GM12878 (cell line): ENCODE results near the gene AP4S1. TPM values are rescaled to one million over a fixed set of nuclear protein-coding genes. Genes with fewer than 3 reads are reported as not detected.

ENCODE experiments used
- ATAC-seq: fragments of 200-7000 bp; cut with Tn5 transposase; 3 replicates; pipeline ENCODE4 v1.9.1; 2020; ENCODE audit warnings: mild to moderate bottlenecking, moderate library complexity
- BruUV-seq: library from RNA; stranded (reverse); fragments of 400-500 nt; replicated peaks from 2 replicates; lab custom pipeline; 2021; lab: Mats Ljungman, UMichigan
- CTCF ChIA-PET: fragments of 300-600 bp; sonication (Branson Sonifier 250); formaldehyde crosslinking; extraction: SDS; loops from one replicate; lab custom pipeline; 2021; ENCODE audit warnings: inconsistent platforms; lab: Yijun Ruan, JAX
- POLR2A ChIA-PET: fragments of 350-600 bp; formaldehyde crosslinking; extraction: SDS; loops from one replicate; lab custom pipeline; 2021; ENCODE audit warnings: inconsistent platforms; lab: Charles Lee
- RAD21 ChIA-PET: fragments of 300-600 bp; sonication (Branson Sonifier 250); formaldehyde crosslinking; loops from one replicate; lab custom pipeline; 2023; ENCODE audit warnings: antibody characterized with exemption; ENCODE audit not compliant: unreplicated experiment; lab: Charles Lee
- SMC1A ChIA-PET: fragments of 300-600 bp; sonication (Branson Sonifier 250); formaldehyde crosslinking; loops from one replicate; lab custom pipeline; 2023; ENCODE audit not compliant: unreplicated experiment, uncharacterized antibody; lab: Charles Lee
- DNase-seq: peaks from one replicate; pipeline ENCODE4 v3.0.0-alpha.2; 2011; ENCODE audit warnings: low read depth, low spot score
- FAIRE-seq: peaks from 3 replicates; lab custom pipeline; 2011; peaks lifted over from hg19 to GRCh38; lab: Jason Lieb, UNC
- H2AFZ ChIP-seq: 2 replicates; pipeline ENCODE4 v1.6.0; 2011; ENCODE audit warnings: low read depth, low read length, control low read depth; ENCODE audit not compliant: control insufficient read depth
- H3K27ac ChIP-seq: 2 replicates; pipeline ENCODE4 v1.5.1; 2011; ENCODE audit warnings: control low read depth; ENCODE audit not compliant: control insufficient read depth, insufficient read depth
- H3K27me3 ChIP-seq, 2 experiments: replicated peaks in 1 of 2; 2 replicates each; pipeline versions ENCODE4 v1.6.0 to v1.6.1; 2011; ENCODE audit warnings: low read length in 1 of 2; ENCODE audit not compliant: control insufficient read depth in 2 of 2, insufficient read depth in 2 of 2
- H3K36me3 ChIP-seq, 2 experiments: 2 replicates each; pipeline ENCODE4 v1.5.1; 2011; ENCODE audit warnings: low read length in 1 of 2; ENCODE audit not compliant: control insufficient read depth in 2 of 2, insufficient read depth in 2 of 2
- H3K4me1 ChIP-seq: 2 replicates; pipeline ENCODE4 v1.6.1; 2011; ENCODE audit warnings: mild to moderate bottlenecking, low read length, moderate library complexity, mixed read lengths; ENCODE audit not compliant: control insufficient read depth, insufficient read depth
- H3K4me2 ChIP-seq: 2 replicates; pipeline ENCODE4 v1.6.0; 2011; ENCODE audit warnings: control low read depth; ENCODE audit not compliant: control insufficient read depth, insufficient read depth
- H3K4me3 ChIP-seq: fragments of 200-600 bp; sonication (generic); 2 replicates; pipeline ENCODE4 v1.5.1; 2016
- H3K79me2 ChIP-seq: 2 replicates; pipeline ENCODE4 v1.6.0; 2011; ENCODE audit warnings: low read length; ENCODE audit not compliant: control insufficient read depth, insufficient read depth
- H3K9ac ChIP-seq: 2 replicates; pipeline ENCODE4 v1.8.0; 2011; ENCODE audit warnings: low read length, control low read depth, mixed read lengths; ENCODE audit not compliant: control insufficient read depth, insufficient read depth
- H3K9me3 ChIP-seq: replicated peaks from 3 replicates; pipeline ENCODE4 v1.5.1; 2011; ENCODE audit warnings: mild to moderate bottlenecking, low read length; ENCODE audit not compliant: control insufficient read depth, insufficient read depth
- H4K20me1 ChIP-seq: 2 replicates; pipeline ENCODE4 v1.6.0; 2011; ENCODE audit not compliant: control insufficient read depth, insufficient read depth
- BHLHE40 ChIP-seq, 2 experiments: fragments of 450-650 bp in 1 of 2; IDR thresholded peaks; 2 replicates each; pipeline ENCODE4 v1.6.1; 2011 to 2017; ENCODE audit warnings: low read depth in 2 of 2, borderline replicate concordance in 1 of 2, improper control_type of control experiment in 1 of 2, low read length in 1 of 2, mild to moderate bottlenecking in 1 of 2
- CEBPB ChIP-seq, 2 experiments: fragments of 150-350 bp in 1 of 2; IDR thresholded peaks; 2 replicates each; pipeline ENCODE4 v1.6.1; 2012 to 2014; ENCODE audit warnings: low read depth in 2 of 2, low read length in 2 of 2, borderline replicate concordance in 1 of 2, inconsistent platforms in 1 of 2
- CHD4 ChIP-seq: fragments of 200-600 bp; sonication (generic); IDR thresholded peaks from 2 replicates; pipeline ENCODE4 v1.6.1; 2016; ENCODE audit warnings: mild to moderate bottlenecking
- HCFC1 ChIP-seq: fragments of 150-350 bp; IDR thresholded peaks from 2 replicates; pipeline ENCODE4 v1.6.1; 2014; ENCODE audit warnings: low read length
- IRF3 ChIP-seq: fragments of 450-650 bp; IDR thresholded peaks from 2 replicates; pipeline ENCODE4 v1.6.1; 2014; ENCODE audit warnings: mild to moderate bottlenecking
- MYC ChIP-seq: IDR thresholded peaks from 2 replicates; pipeline ENCODE4 v1.6.1; 2011; ENCODE audit warnings: mild to moderate bottlenecking, low read length, moderate library complexity, inconsistent platforms; ENCODE audit not compliant: insufficient read depth, insufficient replicate concordance, insufficient read length, severe bottlenecking
- PML ChIP-seq: IDR thresholded peaks from 2 replicates; pipeline ENCODE4 v1.6.1; 2012; ENCODE audit warnings: low read length, inconsistent platforms
- SKIL ChIP-seq: fragments of 450-650 bp; IDR thresholded peaks from 2 replicates; pipeline ENCODE4 v1.6.1; 2017; ENCODE audit warnings: mild to moderate bottlenecking, low read depth, inconsistent platforms; ENCODE audit not compliant: poor library complexity, severe bottlenecking
- WGBS: methylation state at CpG from one replicate; pipeline ENCODE4 v1.1.6; 2016; ENCODE audit warnings: low lambda C conversion rate; ENCODE audit not compliant: insufficient replicate concordance, insufficient coverage; ENCODE audit errors: missing lambda C conversion rate; 5-methylcytosine and 5-hydroxymethylcytosine counted together
- in situ Hi-C: fragments of 300-500 bp; cut with MboI; formaldehyde crosslinking; loops from 9 replicates; pipeline ENCODE4 v1.14.3; 2018; ENCODE audit warnings: mixed read lengths
- intact Hi-C: fragments of 100-400 bp; cut with micrococcal nuclease; formaldehyde crosslinking; loops from one replicate; pipeline ENCODE4 v1.14.2; 2022; ENCODE audit not compliant: unreplicated experiment
- polyA plus RNA-seq, 11 experiments: library from polyadenylated mRNA; depleted of rRNA in 4 of 11; unstranded in 6 of 11; stranded (reverse) in 5 of 11; fragments of >200 nt; fragmentation: Nextera tagmentation in 4 of 11; fragmentation: Illumina TruSeq in 1 of 11; extraction: Ambion mirVana in 4 of 11; extraction: Trizol in 1 of 11; gene quantifications; 1 replicate in 1 of 11; 2 replicates in 10 of 11; pipeline versions ENCODE4 v1.2.1 to v1.2.3, GENCODE V29; 2011 to 2016; ENCODE audit warnings: inconsistent platforms in 2 of 11, missing spikeins in 2 of 11, low read depth in 1 of 11
- total RNA-seq, 4 experiments: library from RNA; depleted of rRNA in 3 of 4; stranded (reverse); fragments of >200 nt in 3 of 4; fragmentation: Illumina TruSeq in 1 of 4; extraction: Trizol in 1 of 4; gene quantifications; 2 replicates each; pipeline versions ENCODE4 v1.2.1 to v1.2.3, GENCODE V29; 2013 to 2021

Gene AP4S1
- total and polyA plus RNA-seq, 10 of the 15 experiments (the other 5 are each of a cell fraction or from before 2014, with no cell fraction given), result 3.6 to 9.0 (median 5.7) TPM

GRCh38 chr14:31109257-31109656 is 83.8 kb downstream of the AP4S1 start:
- no peak overlapping the region for H3K27ac ChIP-seq

More at GRCh38 chr14:31109257-31109656, 83.8 kb downstream of the AP4S1 start:
- no TSS peak for BruUV-seq
- TF ChIP-seq BHLHE40 (IDR thresholded peaks at IDR 0.05; ENCODE audit: borderline replicate concordance in 1 of 2, low read depth in 2 of 2, low read length in 1 of 2) (no peak), IRF3 (no peak), PML (no peak), HCFC1 (no peak), MYC (no peak), CHD4 (no peak), SKIL (no peak), CEBPB (IDR thresholded peaks at IDR 0.05; ENCODE audit: borderline replicate concordance in 1 of 2, low read depth in 2 of 2, low read length in 2 of 2) (no peak)
- POLR2A ChIA-PET, result no interaction called here
- intact Hi-C loops, result no loop called here
- FAIRE-seq (no peak), DNase-seq (no peak), ATAC-seq (no peak)
- RAD21 ChIA-PET, result no interaction called here
- Histone ChIP-seq H3K79me2 (no peaks in the 10 kb centered on the region), H3K4me1 (no peaks in the 10 kb centered on the region), H3K9me3 (no peaks in the 10 kb centered on the region), H3K4me2 (no peak overlapping the region), H4K20me1 (no peaks in the 10 kb centered on the region), H3K36me3 (peaks cover 3 to 25% of the 10 kb centered on the region in 2 experiments), H3K9ac (no peak overlapping the region), H3K4me3 (no peak overlapping the region), H2AFZ (no peak overlapping the region), H3K27me3 (no peaks in the 10 kb centered on the region)
- in situ Hi-C loops, result no loop called here
- SMC1A ChIA-PET, result interaction anchor here (1.0 kb wide), 1 partner anchor 19 kb away, joined by 3 read pairs; no protein-coding TSS in a partner anchor
- WGBS, result 91% methylated on average over 11 of the region's 11 CpGs
- CTCF ChIA-PET, result interaction anchor here (0.7 to 1.0 kb wide), 2 partner anchors 22 to 343 kb away, joined by 3 to 4 read pairs; no protein-coding TSS in a partner anchor
